K562 (cell line): Measurements from ENCODE around the gene TRIM73. TPM values are rescaled to one million over a fixed set of nuclear protein-coding genes. Genes with fewer than 3 reads are reported as not detected.
A peak's percentile ranks its signal among the peaks of the same experiment; 100 is the strongest.
"Not testable (repeated sequence)": the region's sequence is repeated elsewhere in the genome, so short reads cannot be mapped to it uniquely, and the experiment has no call there.

ENCODE experiments used
- ATAC-seq: fragments of 200-7000 bp; cut with Tn5 transposase; 3 replicates; pipeline ENCODE4 v1.9.1; 2020; ENCODE audit warnings: moderate library complexity
- BruUV-seq: library from RNA; stranded (reverse); fragments of 400-500 nt; replicated peaks from 2 replicates; lab custom pipeline; 2021; lab: Mats Ljungman, UMichigan
- CTCF ChIA-PET: fragments of 300-600 bp; formaldehyde crosslinking; extraction: SDS; loops from one replicate; lab custom pipeline; 2021; ENCODE audit warnings: low intra/inter-chr PET ratio; lab: Yijun Ruan, JAX
- POLR2A ChIA-PET: fragments of 300-600, 350-650 bp; sonication (Branson Sonifier 250); formaldehyde crosslinking; extraction: SDS; loops from one replicate; lab custom pipeline; 2021; ENCODE audit warnings: antibody characterized with exemption, inconsistent platforms; lab: Yijun Ruan, JAX
- DNase-seq, 4 experiments: peaks; one replicate each; pipeline versions ENCODE4 v3.0.0 to v3.0.0-alpha.2; 2011 to 2018; ENCODE audit warnings: low spot score in 3 of 4, mixed read lengths in 3 of 4; ENCODE audit errors: extremely low read depth in 1 of 4
- FAIRE-seq: peaks from 2 replicates; lab custom pipeline; 2011; peaks lifted over from hg19 to GRCh38; lab: Jason Lieb, UNC
- H2AFZ ChIP-seq: 2 replicates; pipeline ENCODE4 v1.6.0; 2011; ENCODE audit warnings: low read depth, low read length, control low read depth, inconsistent platforms
- H3K27ac ChIP-seq: fragments of 200-600 bp; 3 replicates; pipeline ENCODE4 v1.8.0; 2011; ENCODE audit warnings: low read depth, mild to moderate bottlenecking, control low read depth, inconsistent platforms, low read length, moderate library complexity, mixed read lengths; ENCODE audit errors: extremely low read depth
- H3K27me3 ChIP-seq, 2 experiments: fragments of 300-600 bp in 1 of 2; 2 replicates in 1 of 2; 3 replicates in 1 of 2; pipeline versions ENCODE4 v1.6.0 to v1.8.0; 2011; ENCODE audit warnings: inconsistent platforms in 2 of 2, low read length in 2 of 2, mild to moderate bottlenecking in 1 of 2, mixed read lengths in 1 of 2, moderate library complexity in 1 of 2; ENCODE audit not compliant: control insufficient read depth in 2 of 2, insufficient read depth in 2 of 2
- H3K36me3 ChIP-seq: fragments of 300-600 bp; 3 replicates; pipeline ENCODE4 v1.8.0; 2011; ENCODE audit warnings: mild to moderate bottlenecking, low read length, inconsistent platforms; ENCODE audit not compliant: control insufficient read depth, insufficient read depth
- H3K4me1 ChIP-seq, 2 experiments: fragments of 200-600 bp in 1 of 2; replicated peaks in 1 of 2; 2 replicates in 1 of 2; 3 replicates in 1 of 2; pipeline versions ENCODE4 v1.5.1 to v1.8.0; 2011; ENCODE audit warnings: inconsistent platforms in 2 of 2, low read length in 2 of 2, mild to moderate bottlenecking in 1 of 2, mixed read lengths in 1 of 2, moderate library complexity in 1 of 2; ENCODE audit not compliant: control insufficient read depth in 2 of 2, insufficient read depth in 2 of 2
- H3K4me2 ChIP-seq: 2 replicates; pipeline ENCODE4 v1.6.1; 2011; ENCODE audit warnings: low read length, control low read depth, inconsistent platforms, mixed read lengths; ENCODE audit not compliant: insufficient read depth
- H3K4me3 ChIP-seq: fragments of 200-600 bp; sonication (generic), shearing (Covaris generic); 2 replicates; pipeline ENCODE4 v1.5.1; 2016; ENCODE audit warnings: control low read depth, inconsistent platforms
- H3K79me2 ChIP-seq: fragments of 200-600 bp; 3 replicates; pipeline ENCODE4 v1.8.0; 2011; ENCODE audit warnings: low read length, inconsistent platforms; ENCODE audit not compliant: control insufficient read depth, insufficient read depth
- H3K9ac ChIP-seq, 2 experiments: 2 replicates each; pipeline versions ENCODE4 v1.6.0 to v1.6.1; 2011; ENCODE audit warnings: low read depth in 2 of 2, low read length in 2 of 2, control low read depth in 1 of 2, inconsistent platforms in 1 of 2, mild to moderate bottlenecking in 1 of 2, mixed read lengths in 1 of 2; ENCODE audit not compliant: insufficient read depth in 1 of 2
- H3K9me1 ChIP-seq: one replicate; pipeline ENCODE4 v1.6.0; 2011; ENCODE audit warnings: inconsistent platforms, mild to moderate bottlenecking, low read length, moderate library complexity; ENCODE audit not compliant: control insufficient read depth, insufficient read depth
- H3K9me3 ChIP-seq: replicated peaks from 2 replicates; pipeline ENCODE4 v1.5.1; 2011; ENCODE audit warnings: low read depth, low read length, inconsistent platforms; ENCODE audit not compliant: control insufficient read depth, insufficient read depth
- H4K20me1 ChIP-seq: replicated peaks from 2 replicates; pipeline ENCODE4 v1.6.1; 2011; ENCODE audit warnings: low read length, inconsistent platforms, mixed read lengths; ENCODE audit not compliant: control insufficient read depth, insufficient read depth
- POLR2G ChIP-seq: fragments of 200-400 bp; formaldehyde crosslinking; IDR thresholded peaks from 2 replicates; pipeline ENCODE4 v1.6.1; 2017; ENCODE audit warnings: low read depth, mild to moderate bottlenecking, antibody characterized with exemption, low read length, moderate library complexity
- RBFOX2 ChIP-seq: fragments of 200-400 bp; formaldehyde crosslinking; IDR thresholded peaks from 2 replicates; pipeline ENCODE4 v1.6.1; 2017; ENCODE audit warnings: low read depth, mild to moderate bottlenecking, low read length, moderate library complexity
- SUPT5H ChIP-seq: fragments of 450-650 bp; IDR thresholded peaks from 2 replicates; pipeline ENCODE4 v1.6.1; 2016
- WGBS: fragments of 100-300 bp; shearing (Covaris generic); methylation state at CpG from one replicate; pipeline ENCODE4 v1.1.6; 2016; ENCODE audit warnings: low coverage, mixed read lengths; ENCODE audit not compliant: insufficient coverage; ENCODE audit errors: missing lambda C conversion rate; 5-methylcytosine and 5-hydroxymethylcytosine counted together
- in situ Hi-C: fragments of 300-500 bp; cut with MboI; formaldehyde crosslinking; loops from 4 replicates; pipeline ENCODE4 v1.15.0; 2018; ENCODE audit warnings: inconsistent platforms, mixed read lengths
- intact Hi-C: fragments of 100-400 bp; cut with micrococcal nuclease; formaldehyde crosslinking; loops from 2 replicates; pipeline ENCODE4 v1.14.2; 2022
- polyA plus RNA-seq, 8 experiments: library from polyadenylated mRNA; depleted of rRNA in 4 of 8; stranded (reverse) in 5 of 8; unstranded in 3 of 8; fragments of >200 nt; fragmentation: Nextera tagmentation in 2 of 8; fragmentation: Illumina TruSeq in 1 of 8; extraction: Ambion mirVana in 2 of 8; extraction: Trizol in 1 of 8; gene quantifications; 2 replicates each; pipeline versions ENCODE4 v1.2.1 to v1.2.3, GENCODE V29; 2011 to 2014; ENCODE audit warnings: inconsistent platforms in 1 of 8, missing spikeins in 1 of 8
- total RNA-seq, 7 experiments: library from RNA; depleted of rRNA in 6 of 7; stranded (reverse); fragments of >200 nt in 6 of 7; fragmentation: Illumina TruSeq in 2 of 7; extraction: Trizol in 2 of 7; gene quantifications; 2 replicates each; pipeline versions ENCODE4 v1.2.1 to v1.2.3, GENCODE V29; 2011 to 2021; ENCODE audit warnings: low replicate concordance in 1 of 7

The TRIM73 gene
- total and polyA plus RNA-seq, 9 of the 15 experiments (the other 6 are each of a cell fraction or from before 2014, with no cell fraction given), result 0.04 to 1.2 (median 0.80) TPM; not detected in 4

DNA sequence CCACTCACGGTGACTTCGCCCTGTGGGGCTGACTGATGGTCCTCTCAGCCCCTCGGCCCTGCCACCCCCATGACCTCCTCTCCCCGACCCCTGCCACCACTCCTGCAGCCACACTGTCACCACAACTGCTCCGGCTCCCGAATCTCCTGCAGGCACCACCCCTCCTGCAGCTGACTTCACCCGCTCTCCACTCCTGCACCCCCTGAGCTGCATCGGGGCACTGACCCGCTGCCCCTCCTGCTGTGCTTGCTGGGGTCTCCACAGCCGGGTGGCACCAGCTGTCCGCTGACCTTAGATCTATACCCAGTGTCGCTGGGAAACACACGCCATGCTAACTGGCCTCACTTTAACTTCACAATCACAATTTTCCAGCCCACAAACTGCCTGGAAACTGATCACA, 24.7 kb downstream of the TRIM73 start:
- in situ Hi-C loops, CTCF ChIA-PET, H3K27me3 ChIP-seq, H3K79me2 ChIP-seq, ATAC-seq, BruUV-seq, H3K4me2 ChIP-seq, intact Hi-C loops, H3K9me1 ChIP-seq, POLR2A ChIA-PET, H3K27ac ChIP-seq, H2AFZ ChIP-seq, H3K9me3 ChIP-seq, H4K20me1 ChIP-seq, H3K4me3 ChIP-seq, DNase-seq, H3K9ac ChIP-seq, H3K4me1 ChIP-seq, FAIRE-seq: not testable (repeated sequence)
- peaks cover 49% of the 10 kb centered on the region; the same call in 1 of the 3 replicates for H3K36me3 ChIP-seq
- over 99% methylated on average over 8 of the region's 13 CpGs for WGBS
- 0 out of 2 replicates have a peak, but pooled peaks have one; percentile 29 for TF ChIP-seq RBFOX2
- TF ChIP-seq POLR2G, result peak; percentile 54

DNA sequence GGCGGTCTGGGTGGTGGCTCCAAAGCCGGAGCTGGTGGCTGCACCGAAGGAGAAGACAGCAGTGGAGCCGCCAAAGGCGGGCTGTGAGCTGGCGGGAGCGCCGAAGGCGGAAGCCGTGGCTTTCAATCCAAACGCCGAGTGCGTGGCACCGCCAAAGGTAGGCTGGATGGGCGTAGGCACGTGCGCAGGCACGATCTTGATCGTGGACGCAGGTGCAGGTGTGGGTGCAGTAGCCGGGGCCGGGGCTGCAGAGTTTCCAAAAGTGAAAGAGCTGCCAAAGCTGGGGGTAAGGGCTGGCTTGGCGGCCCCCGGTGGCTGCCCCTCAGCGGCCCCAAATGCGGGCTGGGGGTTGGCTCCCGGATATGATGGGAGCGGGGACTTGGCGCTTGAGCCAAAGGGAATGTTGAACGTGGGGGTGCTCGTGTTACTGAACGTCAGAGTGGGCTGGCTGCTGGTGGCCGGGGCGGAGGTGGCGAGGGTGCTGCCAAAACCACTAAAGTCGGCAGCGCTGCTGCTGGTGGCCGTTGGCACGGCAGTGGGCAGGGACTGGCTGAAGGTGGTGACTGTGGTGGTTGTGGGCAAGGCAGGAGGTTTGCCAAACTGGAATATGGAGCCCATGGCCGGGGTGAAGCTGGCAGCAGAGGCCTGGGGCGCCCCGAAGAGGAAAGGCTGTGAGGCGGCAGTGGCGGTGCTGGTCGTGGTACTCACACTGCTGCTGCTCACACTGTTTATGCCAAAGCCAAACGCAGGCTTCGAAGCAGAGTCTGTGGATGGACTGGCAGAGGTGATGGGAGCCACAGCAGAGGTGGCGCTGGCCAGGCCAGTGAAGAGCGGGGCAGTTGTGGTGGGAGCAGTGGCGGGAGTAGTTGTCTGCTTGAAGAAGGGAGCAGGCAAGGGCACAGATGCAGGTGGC, 26.6 kb downstream of the TRIM73 start:
- BruUV-seq, result TSS peak; percentile 17

DNA sequence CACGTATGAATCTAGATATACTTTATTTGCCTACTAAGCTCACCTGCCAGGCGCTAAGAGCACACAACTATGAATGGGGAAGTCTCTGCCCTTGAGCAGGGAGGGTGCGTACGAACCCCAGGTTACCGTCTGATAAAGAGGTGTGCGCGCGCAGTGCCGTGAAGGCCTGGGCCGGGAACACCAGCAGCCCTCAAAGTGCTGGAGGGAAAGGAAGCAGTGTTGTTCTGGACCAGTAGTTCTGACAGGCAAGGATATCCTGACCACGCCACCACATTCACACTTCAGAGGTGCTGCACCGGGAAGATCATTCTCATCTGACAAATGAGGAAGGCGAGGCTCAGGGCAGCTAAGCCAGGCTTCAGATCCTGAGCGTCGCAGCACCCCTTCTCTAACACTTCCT, 28.1 kb downstream of the TRIM73 start:
- H3K4me1 ChIP-seq, H3K9ac ChIP-seq, FAIRE-seq, H3K9me3 ChIP-seq, H3K9me1 ChIP-seq, ATAC-seq, H3K27ac ChIP-seq, H3K79me2 ChIP-seq, H2AFZ ChIP-seq, H3K4me3 ChIP-seq, BruUV-seq, H3K4me2 ChIP-seq, DNase-seq, H3K27me3 ChIP-seq, intact Hi-C loops, in situ Hi-C loops, H4K20me1 ChIP-seq, POLR2A ChIA-PET, CTCF ChIA-PET: not testable (repeated sequence)
- WGBS, result 93% methylated on average over 10 of the region's 15 CpGs
- H3K36me3 ChIP-seq, result peaks cover 45% of the 10 kb centered on the region; the same call in 1 of the 3 replicates

More for the DNA sequence above, 26.6 kb downstream of the TRIM73 start:
- H4K20me1 ChIP-seq, intact Hi-C loops, ATAC-seq, CTCF ChIA-PET, H3K4me2 ChIP-seq, H3K27me3 ChIP-seq, H3K27ac ChIP-seq, H3K9me1 ChIP-seq, H3K4me3 ChIP-seq, H3K9me3 ChIP-seq, in situ Hi-C loops, H3K4me1 ChIP-seq, H2AFZ ChIP-seq, H3K9ac ChIP-seq, FAIRE-seq, H3K79me2 ChIP-seq, DNase-seq: not testable (repeated sequence)
- 95% methylated on average over 23 of the region's 50 CpGs for WGBS
- 0 out of 2 replicates have a peak, but pooled peaks have one; percentile 14 for TF ChIP-seq RBFOX2
- peak; percentile 51; the same call in 1 of the 2 replicates for TF ChIP-seq POLR2G
- TF ChIP-seq SUPT5H, result peak; percentile 38; the same call in 1 of the 2 replicates
- peaks cover 40% of the 10 kb centered on the region; the same call in 1 of the 3 replicates for H3K36me3 ChIP-seq
- POLR2A ChIA-PET, result interaction anchor here (0.6 kb wide), 1 partner anchor 631 kb away, joined by 3 read pairs; no protein-coding TSS in a partner anchor
